Erythroblast (primary cell): ENCODE results near the gene MSI2.
"Not testable (repeated sequence)": the region's sequence is repeated elsewhere in the genome, so short reads cannot be mapped to it uniquely, and the experiment has no call there.

Experiments used
- DNase-seq, 2 experiments: peaks; one replicate each; lab custom pipeline; 2025; lab: John Stamatoyannopoulos, UW
- GATA1 ChIP-seq: IDR thresholded peaks from 2 replicates; pipeline ENCODE4 v1.6.1; 2011; ENCODE audit warnings: low read depth, mild to moderate bottlenecking, control low read depth, low read length, moderate library complexity
- POLR2A ChIP-seq: IDR thresholded peaks from 2 replicates; pipeline ENCODE4 v1.6.1; 2011; ENCODE audit warnings: mild to moderate bottlenecking, low read length

MSI2 gene

GRCh38 chr17:57255776-57256681 lies at the start of gene MSI2:
Gene MSI2 (plus strand): TSS chr17:57256523. CDS start chr17:57256743, 220 bp downstream.
- TF ChIP-seq GATA1: no peak
- no peak for TF ChIP-seq POLR2A
- peak; percentile 88 to 93 for DNase-seq

DNA sequence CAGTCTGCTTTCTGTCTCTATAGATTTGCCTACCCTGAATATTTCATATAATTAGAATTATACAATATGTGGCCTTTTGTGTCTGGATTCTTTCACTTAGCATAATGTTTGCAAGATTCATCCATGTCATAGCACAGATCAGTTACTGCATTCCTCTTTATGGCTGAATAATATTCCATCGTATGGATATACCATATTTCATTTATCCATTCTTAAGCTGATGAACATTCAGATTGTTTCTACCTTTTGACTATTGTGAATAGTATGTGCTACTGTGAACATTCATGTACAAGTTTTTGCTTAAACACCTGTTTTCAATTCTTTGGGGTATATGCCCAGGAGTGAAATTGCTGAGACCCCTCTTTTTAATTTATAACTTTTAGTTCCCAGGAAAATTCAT lies 49.4 kb upstream of the MSI2 start:
- no peak for DNase-seq
- no peak for TF ChIP-seq GATA1
- no peak for TF ChIP-seq POLR2A

DNA sequence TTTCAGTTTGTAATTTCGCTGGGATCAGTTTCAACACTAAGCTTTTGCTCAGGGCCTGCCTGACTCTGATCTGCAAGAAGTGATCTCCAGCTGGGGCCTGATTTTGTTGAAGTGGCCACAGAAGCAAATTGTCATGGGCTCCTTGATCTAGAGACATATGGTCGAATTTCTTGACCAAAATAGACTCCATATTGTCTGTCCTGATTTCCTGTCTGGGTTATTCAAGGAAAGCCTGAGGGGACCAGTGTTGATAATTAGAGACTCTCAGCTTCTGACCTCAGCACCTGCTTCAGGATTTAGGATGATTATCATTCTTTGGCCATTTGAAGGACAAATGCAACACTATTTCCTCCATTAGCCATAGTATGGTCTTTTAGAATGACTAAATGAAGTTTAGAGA lies 48.9 kb upstream of the MSI2 start:
- no peak for DNase-seq
- TF ChIP-seq GATA1 (no peak), POLR2A (no peak)

DNA sequence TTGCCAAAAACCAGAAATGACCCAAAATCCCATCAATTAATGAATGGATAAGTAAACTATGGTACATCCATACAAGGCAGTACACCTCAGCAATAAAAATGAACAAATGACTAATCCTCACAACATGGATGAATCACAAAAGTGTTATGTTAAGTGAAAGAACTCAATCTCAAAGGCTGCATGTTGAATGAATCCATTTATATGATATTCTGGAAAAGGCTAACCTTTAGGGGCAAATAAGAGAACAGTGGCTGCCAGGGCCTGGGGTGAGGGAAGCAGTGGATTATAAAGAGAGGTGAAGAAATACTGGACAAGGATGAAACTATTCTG lies 46.1 kb upstream of the MSI2 start:
- no peak for DNase-seq
- TF ChIP-seq POLR2A (no peak), GATA1 (no peak)

DNA sequence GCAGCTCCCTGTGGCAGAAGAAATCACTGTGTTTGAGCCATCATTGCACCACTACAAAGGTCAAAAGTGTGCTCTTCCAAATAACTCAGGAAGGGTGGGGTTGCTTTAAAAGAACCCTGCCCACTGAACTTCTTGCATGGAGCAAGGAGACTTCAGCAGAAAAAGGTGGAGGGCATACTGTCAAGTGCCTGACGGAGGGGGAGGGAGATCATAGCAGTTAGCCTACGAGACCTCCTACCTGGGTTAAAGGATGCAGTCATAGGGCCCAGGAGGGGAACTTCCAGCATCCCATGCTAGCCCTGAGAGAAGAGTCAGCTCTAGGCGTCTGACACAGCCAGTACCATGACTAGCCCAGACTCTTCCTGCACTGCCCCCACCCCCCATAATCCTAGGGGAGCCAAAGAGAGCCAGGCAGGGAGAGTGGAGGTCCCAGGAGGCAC lies 45.3 kb upstream of the MSI2 start:
- no peak for DNase-seq

DNA sequence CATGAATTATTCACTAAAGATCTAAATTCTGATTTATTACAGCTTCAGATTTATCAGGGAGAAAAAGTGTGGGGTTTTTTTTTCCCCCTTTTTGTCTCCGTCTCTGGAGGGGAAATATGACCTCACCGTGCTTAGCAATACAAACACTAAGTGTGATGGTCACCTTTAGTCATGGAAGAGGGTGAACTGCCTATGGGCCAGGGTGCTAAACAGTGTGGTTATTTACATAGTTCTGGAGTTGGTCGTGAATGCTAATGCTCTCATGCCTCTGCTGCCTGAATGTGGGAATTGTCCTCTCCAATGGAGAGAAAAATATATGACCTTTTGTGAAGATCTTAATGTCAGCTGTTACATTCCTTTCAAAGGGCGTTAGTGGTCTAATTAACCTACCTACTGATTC lies 44.8 kb upstream of the MSI2 start:
- DNase-seq: no peak
- TF ChIP-seq GATA1 (no peak), POLR2A (no peak)

More for the DNA sequence above, 45.3 kb upstream of the MSI2 start:
- no peak for TF ChIP-seq GATA1
- no peak for TF ChIP-seq POLR2A

DNA sequence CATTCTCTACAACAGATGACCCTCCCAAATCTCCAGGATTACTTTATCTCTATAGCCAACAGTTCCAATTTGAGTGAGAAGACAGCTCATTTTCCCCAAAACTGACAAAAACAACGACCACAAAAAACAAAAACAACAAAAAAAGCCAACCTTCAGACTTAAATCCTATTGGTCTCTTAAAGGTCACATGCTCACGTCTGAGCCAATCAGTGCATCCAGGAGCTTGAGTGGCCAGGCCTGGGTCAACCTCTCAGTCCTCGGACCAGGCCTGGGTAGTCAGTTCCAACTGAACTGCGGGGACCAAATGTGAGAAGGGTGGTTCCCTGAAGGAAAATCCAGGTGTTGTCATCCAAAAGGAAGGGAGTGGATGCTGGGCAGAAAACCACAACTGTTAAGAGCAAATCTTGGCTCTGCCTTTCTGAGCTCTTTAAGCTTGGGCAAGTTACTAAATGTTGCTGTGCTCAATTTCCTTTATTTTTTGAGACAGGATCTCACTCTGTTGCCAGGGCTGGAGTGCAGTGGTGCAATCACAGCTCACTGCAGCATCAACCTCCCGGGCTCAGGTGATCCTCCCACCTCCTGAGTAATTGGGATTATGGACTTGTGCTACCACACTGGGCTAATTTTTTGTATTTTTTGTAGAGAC lies 43.0 kb upstream of the MSI2 start:
- TF ChIP-seq GATA1 (no peak), POLR2A (no peak)
- no peak for DNase-seq

- DNase-seq: peak in 1 of 2 experiments; percentile 14
- TF ChIP-seq POLR2A: no peak
- no peak for TF ChIP-seq GATA1
Observed at GRCh38 chr17:57215317-57215716, 41.0 kb upstream of the MSI2 start.

DNA sequence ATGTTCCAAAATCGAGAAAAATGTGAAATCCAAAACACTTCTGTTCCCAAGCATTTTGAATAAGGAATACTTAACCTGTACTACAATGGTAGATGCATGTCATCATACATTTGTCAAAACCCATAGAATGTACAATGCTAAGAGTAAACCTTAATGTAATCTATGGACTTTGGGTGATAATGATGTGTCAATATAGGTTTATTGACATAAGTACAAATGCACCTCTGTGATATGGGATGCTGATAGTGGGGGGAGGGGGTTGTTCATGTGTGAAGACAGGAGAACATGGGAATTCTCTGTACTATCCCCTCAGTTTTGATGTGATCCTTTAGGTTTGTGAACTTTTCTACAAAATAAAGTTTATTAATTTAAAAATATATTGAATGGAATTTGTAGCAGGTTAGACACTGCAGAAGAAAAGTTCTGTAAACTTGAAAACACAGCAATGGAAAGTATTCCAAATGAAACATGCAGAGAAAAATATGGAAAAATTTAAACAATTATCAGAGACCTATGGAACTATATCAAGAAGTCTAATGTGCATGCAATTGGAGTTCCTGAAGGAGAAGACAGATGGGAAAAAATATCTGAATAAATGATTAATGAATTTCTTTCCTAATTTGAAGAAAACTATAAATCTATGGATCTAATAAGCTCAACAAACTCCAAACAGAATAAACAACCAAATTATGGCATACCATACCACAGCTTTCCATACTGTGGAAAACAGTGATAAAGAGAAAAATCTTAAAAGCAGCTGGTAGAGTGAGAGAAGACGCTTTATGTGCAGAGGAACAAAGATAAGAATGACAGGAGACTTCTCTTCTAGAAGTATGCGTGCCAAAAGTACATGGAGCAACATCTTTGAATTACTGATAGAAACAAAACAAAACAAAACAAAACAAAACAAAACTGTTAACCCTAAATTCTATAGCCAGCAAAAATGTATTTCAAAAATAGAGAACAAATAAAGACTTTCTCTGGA lies 34.7 kb upstream of the MSI2 start:
- no peak for DNase-seq
- TF ChIP-seq GATA1 (no peak), POLR2A (no peak)

GRCh38 chr17:57222422-57222821 lies 33.9 kb upstream of the MSI2 start:
- DNase-seq: not testable (repeated sequence)

DNA sequence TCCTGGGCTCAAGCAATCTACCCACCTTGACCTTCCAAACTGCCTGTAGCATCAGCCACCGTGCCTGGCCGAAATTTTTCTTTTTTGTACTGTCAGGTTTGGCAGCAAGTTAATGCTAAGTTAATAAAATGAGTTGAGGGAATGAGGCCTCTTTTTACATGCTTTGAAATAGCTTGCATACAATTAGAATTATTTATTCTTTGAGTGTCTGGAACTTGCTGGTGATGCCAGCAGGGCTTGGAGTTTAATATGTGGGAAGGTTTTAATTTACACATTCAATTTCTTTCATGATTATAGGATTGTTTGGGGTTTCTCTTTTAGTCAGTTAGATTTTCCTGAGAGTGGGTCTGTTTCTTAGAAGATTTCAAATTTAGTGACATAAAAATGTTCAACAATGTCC lies 31.2 kb upstream of the MSI2 start:
- no peak for DNase-seq
- TF ChIP-seq GATA1 (no peak), POLR2A (no peak)

DNA sequence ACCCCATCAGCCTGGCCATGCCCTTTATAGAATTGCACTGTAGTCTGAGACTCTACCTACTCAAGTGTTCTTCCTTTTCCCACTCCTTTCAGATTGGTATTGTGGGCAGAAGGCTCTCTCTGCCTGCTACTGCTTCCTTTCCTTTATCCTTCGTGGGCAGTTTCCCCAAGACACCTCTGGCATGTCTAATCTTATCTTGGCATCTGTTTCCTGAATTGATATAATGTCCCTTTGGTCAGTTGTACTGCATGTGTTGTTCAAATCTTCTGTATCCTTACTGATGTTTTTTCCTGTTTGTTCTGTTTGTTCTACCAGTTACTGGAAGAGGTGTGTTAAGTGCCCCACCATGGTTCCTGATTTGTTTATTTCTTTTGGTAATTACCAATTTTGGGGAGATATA lies 29.5 kb upstream of the MSI2 start:
- no peak for DNase-seq
- TF ChIP-seq POLR2A (no peak), GATA1 (no peak)

DNA sequence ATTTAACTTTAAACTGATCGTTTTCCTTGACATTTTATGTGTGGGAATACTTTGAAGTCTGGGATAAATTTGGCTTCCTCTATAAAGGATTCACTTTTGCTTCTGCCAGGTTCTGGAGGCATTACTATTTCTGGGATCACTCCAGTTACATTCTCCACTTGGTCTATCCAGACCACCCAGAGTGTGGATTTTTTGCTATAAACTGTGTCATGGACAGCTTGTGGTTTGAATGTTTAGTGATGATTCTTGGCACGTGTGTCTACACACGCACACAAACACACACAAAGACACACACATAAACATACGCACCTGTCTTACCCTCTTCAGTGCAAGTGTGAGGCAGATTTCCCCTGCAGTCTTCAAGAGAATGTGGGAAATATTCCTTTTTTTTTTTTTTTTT lies 27.4 kb upstream of the MSI2 start:
- TF ChIP-seq GATA1 (no peak), POLR2A (no peak)

More for the DNA sequence above, 27.4 kb upstream of the MSI2 start:
- DNase-seq: no peak
